Ecto neural progenitor cell (in vitro differentiated cells): Measurements from ENCODE around the gene LYPD1.

ENCODE experiments used
- DNase-seq: peaks from one replicate; pipeline ENCODE4 v3.0.0-alpha.2; 2018; ENCODE audit warnings: low spot score

Gene LYPD1

GRCh38 chr2:132668189-132668823 is 1.7 kb downstream of the LYPD1 start:
- peak; percentile 76 for DNase-seq

GRCh38 chr2:132667706-132668105 is 2.3 kb downstream of the LYPD1 start:
- DNase-seq = no peak

- no peak for DNase-seq
These were observed 4.4 kb downstream of the LYPD1 start for GRCh38 chr2:132665401-132666140.

- no peak for DNase-seq
These were observed 5.9 kb downstream of the LYPD1 start for GRCh38 chr2:132664096-132664495.

DNA sequence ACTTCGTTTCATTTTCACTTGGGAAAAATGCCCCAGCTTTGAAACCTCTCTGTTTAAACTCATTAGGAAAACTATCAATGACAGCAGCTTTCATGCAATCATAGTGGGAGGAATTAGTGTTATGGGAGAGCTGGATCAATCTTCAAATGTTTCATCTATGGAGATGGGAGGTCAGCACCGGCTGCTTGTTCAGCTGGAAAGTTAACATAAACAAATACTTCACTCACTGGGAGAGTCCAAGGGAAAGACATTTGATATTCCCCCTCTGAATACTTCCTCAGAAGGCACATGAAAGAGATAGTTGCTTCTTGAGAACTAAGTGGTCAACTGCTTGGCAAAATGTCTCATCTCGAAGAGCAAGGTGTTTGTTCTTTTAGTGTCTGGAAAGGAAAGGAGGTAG is 7.3 kb downstream of the LYPD1 start:
- no peak for DNase-seq

DNA sequence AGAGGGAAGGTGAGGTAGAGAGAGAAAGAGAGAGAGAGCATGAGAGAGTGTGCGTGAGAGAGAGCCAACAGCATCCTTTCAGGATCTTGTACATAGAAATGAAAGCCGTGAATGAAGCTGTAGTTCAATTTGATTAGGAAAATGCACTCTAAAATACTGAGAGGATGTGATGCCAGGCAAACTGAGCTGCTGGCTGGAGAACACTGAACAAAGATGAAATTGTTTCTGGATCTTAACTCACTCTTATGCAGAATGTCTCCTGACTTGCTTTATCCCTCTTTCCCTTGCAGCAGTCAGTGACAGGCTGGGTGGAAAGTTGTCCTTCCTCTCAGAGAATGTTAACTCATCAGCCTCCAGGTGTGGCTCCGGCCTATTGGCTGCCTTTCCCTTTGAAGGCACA is 10.7 kb downstream of the LYPD1 start:
- no peak for DNase-seq

DNA sequence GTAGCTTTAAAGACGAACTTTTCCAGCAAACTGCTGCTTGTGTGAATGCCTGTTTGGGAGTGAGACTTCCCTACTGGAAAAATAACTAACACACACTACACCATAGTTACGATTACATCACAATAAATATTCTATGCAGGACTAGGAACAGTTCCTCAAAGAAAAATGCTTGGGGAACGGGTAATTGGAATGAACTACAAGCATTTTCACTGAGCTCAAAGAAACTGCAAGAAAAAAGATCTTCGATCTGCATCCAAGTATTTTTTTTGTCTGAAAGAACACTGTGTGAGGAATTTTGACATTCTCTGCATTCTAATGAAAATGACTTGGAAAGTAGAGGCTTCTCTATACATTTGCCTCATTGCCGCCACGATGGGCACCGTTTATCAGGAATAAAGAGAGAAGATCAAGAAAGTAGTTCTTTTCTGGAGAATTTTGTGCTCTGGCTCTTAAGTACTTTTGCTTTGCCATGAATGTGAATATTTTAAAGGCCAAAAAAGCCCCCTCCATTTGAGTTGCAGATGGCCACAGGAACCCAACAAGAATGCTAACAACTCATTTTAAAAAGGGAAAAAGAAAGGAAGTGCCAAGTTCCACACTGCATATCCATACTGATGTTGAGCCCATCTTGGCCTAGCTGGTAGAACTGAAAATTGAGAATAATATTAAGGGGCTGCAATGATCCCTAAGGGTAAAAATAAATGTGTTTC is 13.6 kb downstream of the LYPD1 start:
- DNase-seq = no peak

DNA sequence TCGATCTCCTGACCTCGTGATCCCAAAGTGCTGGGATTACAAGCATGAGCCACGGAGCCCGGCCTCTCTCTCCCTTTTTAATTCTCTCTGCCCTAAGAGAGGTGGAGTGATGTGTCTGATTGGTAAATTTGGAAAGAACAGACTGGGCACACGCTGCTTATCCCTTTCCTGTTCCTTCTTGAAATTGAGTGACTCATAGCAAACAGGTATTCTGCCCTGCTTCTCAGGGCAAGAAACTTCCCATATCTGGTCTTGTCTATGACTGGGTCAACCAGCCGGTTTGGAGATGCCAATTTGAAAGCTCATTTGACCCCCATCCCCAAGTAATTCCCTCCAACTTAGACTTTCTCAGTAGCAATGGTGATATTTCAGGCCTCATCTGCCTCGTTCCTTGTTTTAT is 15.0 kb downstream of the LYPD1 start:
- no peak for DNase-seq

DNA sequence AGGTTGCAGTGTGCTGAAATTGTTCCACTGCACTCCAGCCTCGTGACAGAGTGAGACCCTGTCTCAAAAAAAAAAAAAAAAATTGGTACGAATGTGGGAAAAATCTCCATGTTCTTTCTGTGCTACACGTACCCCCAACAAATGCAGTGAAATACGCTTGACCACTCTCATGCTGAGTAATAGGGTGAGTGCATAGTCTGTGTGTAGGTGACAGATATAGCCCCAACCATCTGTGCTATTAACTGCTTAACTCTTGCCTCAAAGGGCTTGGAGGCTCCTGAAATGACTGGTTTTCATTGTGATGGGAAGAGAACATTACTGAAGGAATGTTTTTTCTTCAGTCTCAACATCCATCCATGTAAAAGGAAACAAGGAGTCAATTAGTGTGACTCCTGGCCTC is 15.7 kb downstream of the LYPD1 start:
- no peak for DNase-seq

GRCh38 chr2:132652474-132652873 is 17.5 kb downstream of the LYPD1 start:
- no peak for DNase-seq

- DNase-seq = peak; percentile 62
These were observed 18.6 kb downstream of the LYPD1 start for GRCh38 chr2:132651115-132652045.

DNA sequence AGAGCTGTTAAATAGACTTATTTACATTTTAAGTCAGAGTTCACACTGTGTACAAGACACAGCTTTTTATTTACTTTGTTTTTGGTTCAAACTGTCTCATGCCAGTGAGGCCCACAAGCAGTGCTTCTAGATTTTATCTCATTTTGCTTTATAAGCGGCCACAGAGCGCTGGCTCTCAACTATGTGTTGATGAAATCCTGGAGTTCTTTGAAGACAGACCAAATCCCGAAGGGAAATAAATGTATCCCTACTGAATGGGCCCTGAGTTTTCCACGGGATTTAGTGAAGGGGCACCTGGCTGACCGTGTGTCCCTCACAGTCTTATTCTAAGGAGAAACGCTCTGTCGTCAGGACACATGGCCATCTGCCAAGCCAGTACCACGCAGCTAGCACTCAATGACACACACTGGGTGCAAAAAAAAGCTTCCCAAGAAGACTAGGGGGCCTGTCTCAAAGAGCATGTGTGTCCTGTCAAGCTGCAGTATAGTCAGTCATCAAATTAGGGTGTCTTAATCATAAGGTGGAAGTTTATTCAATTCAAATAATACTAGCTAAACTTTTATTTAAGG is 23.4 kb downstream of the LYPD1 start:
- no peak for DNase-seq

- DNase-seq = no peak
These were observed 24.1 kb downstream of the LYPD1 start for GRCh38 chr2:132645722-132646539.

DNA sequence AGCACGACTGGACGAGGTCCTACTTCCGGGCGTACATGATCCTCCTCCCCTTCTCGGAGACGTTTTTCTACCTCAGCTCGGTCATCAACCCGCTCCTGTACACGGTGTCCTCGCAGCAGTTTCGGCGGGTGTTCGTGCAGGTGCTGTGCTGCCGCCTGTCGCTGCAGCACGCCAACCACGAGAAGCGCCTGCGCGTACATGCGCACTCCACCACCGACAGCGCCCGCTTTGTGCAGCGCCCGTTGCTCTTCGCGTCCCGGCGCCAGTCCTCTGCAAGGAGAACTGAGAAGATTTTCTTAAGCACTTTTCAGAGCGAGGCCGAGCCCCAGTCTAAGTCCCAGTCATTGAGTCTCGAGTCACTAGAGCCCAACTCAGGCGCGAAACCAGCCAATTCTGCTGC is 24.8 kb downstream of the LYPD1 start:
- DNase-seq = no peak

GRCh38 chr2:132642415-132642814 is 27.6 kb downstream of the LYPD1 start:
- DNase-seq = no peak

DNA sequence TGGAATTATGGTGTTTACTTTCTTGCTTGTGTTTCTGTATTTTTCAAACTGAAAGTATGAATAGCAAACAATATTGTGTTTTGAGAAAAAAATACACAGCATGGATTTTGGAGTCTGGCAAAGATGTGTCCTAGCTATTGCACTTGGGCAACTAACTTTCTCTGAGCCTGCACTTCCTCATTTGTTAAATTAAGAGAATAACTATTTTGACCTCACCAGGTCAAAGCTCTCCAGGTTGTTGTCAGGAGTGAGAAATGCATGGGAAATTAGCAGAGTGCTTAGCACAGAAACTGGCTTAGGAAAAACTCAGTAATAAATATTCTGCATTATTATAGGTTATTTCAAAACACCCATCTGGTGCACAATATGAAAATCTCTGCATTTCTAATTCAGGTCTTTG is 28.2 kb downstream of the LYPD1 start:
- DNase-seq = no peak

DNA sequence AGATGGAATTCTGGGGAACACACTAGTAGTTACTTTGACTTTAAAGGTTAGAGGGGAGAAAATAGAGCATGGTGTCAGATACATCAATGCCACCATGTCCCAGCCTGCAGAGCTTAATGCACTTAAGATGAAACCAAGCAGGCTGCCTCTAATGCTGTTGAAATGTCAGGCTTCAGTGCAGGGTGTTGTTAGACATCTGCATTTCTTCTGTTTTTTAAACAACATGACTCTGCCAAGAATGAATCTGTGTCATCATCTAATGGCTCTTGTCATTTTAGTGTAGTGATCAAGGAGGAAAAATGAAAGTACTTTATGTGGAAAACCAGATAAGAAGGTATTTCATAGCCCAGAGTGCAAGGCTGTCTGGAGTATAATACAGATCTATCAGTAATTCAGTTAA is 29.9 kb downstream of the LYPD1 start:
- DNase-seq = no peak

- no peak for DNase-seq
These were observed 31.5 kb downstream of the LYPD1 start for GRCh38 chr2:132638313-132639040.

DNA sequence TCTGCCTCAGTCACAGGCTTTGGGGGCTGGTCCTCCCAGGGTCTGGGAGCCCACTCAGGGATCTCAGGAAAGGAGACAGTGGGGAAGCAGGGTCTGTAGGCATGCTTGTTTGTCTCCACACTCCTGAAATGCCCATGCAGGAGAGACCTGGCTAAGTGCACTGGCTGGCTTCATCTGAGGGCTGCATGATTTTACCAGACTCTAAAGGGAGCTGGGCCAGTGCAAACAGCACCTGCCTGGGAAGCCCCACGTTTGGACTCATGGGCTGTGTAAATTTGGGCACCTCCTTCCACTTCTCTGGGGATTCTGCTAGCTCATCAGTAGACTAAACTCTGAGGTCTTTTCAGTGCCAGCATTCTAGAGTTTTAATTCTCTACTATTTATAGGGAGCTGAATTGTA is 33.7 kb downstream of the LYPD1 start:
- no peak for DNase-seq

GRCh38 chr2:132633635-132634034 is 36.4 kb downstream of the LYPD1 start:
- DNase-seq = no peak
